GM19438 (cell line): ENCODE data around the gene RAB1B.
A peak's percentile ranks its signal among the peaks of the same experiment; 100 is the strongest.
"Not testable (repeated sequence)": the region's sequence is repeated elsewhere in the genome, so short reads cannot be mapped to it uniquely, and the experiment has no call there.

ENCODE experiments used
- ATAC-seq: cut with Tn5 transposase; IDR thresholded peaks from one replicate; pipeline ENCODE4 v1.9.1; 2021; ENCODE audit warnings: low read depth; ENCODE audit not compliant: unreplicated experiment

The RAB1B gene

GRCh38 chr11:66266378-66267038 is 1.9 kb upstream of the RAB1B start:
- no peak for ATAC-seq

- ATAC-seq = no peak
Measured at GRCh38 chr11:66267039-66267378, 1.4 kb upstream of the RAB1B start.

- ATAC-seq = peak; percentile 34
Measured at GRCh38 chr11:66267379-66268243, 828 bp upstream of the RAB1B start.

GRCh38 chr11:66268952-66269905 is 790 bp downstream of the RAB1B start:
- no peak for ATAC-seq

- no peak for ATAC-seq
Measured at GRCh38 chr11:66271816-66272215, 3.4 kb downstream of the RAB1B start.

GRCh38 chr11:66272596-66272995 is 4.2 kb downstream of the RAB1B start:
- ATAC-seq = no peak

- ATAC-seq = no peak
Measured at GRCh38 chr11:66274219-66274618, 5.8 kb downstream of the RAB1B start.

- ATAC-seq = no peak
Measured at GRCh38 chr11:66275396-66275795, 7.0 kb downstream of the RAB1B start.

GRCh38 chr11:66275984-66276612 is 7.7 kb downstream of the RAB1B start:
- no peak for ATAC-seq

GRCh38 chr11:66276619-66277018 is 8.2 kb downstream of the RAB1B start:
- ATAC-seq = not testable (repeated sequence)

GRCh38 chr11:66277064-66277463 is 8.6 kb downstream of the RAB1B start:
- not testable (repeated sequence) for ATAC-seq

- peak; percentile 42 for ATAC-seq
Measured at GRCh38 chr11:66277471-66278362, 9.3 kb downstream of the RAB1B start, which contains the start of gene CNIH2. CNIH2 (plus strand) TSS chr11:66278175; CDS start chr11:66278457, 282 bp downstream.

GRCh38 chr11:66278363-66279091 is 10.1 kb downstream of the RAB1B start:
- ATAC-seq = no peak

- no peak for ATAC-seq
Measured at GRCh38 chr11:66279092-66279734, 10.8 kb downstream of the RAB1B start.

GRCh38 chr11:66280428-66280827 is 12.0 kb downstream of the RAB1B start:
- ATAC-seq = no peak

GRCh38 chr11:66281001-66281400 is 12.6 kb downstream of the RAB1B start:
- ATAC-seq = no peak

- no peak for ATAC-seq
Measured at GRCh38 chr11:66281776-66282467, 13.5 kb downstream of the RAB1B start.
